Measurements from ENCODE around the gene SYNPO. TPM values are rescaled to one million over a fixed set of nuclear protein-coding genes. Genes with fewer than 3 reads are reported as not detected.

Gene SYNPO
- total RNA-seq, 1 experiment from 2014 or later, result 7.1 TPM

DNA sequence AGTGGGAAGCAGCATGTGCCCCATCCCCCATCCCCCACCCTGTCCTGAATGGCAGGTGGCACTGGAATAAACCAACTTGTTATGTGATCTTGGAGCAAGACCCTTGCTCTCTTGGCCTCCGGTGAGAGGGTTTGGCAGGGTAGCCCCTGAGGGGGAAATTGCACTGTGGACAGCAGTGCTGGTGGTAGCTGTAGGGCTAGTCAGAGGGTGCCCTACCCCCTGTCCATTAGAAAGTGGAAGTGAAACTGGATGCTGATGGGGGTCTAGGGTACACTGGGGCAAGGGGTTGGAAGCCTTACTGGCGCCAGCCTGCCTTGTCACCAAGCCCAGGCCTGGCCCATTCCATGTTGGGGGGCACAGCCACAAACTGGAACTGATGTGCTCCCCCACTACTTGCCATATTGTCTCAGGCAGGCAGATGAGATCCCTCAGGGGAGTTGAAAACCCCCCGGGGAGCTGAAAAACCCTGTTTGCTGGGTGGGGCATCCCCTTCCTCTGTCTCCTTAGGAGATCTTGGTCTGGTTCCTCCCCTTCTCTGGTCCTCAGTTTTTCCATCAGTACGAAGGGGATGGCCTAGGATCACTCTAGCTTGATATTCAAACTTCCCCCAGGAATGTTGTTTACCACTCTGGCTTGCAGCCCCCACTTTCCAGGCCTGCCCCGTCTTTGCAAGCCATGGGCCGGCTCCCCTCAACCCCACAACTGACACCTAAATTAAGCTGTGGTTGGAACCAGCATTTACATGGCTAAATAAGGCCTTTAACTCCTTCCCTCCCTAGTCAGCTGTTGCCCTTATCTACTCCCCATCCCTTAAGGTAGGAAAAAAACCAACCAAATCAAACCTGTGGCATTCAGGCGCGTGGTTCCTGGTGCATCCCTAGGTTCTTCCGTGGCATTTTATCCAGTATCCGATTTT, 14.4 kb upstream of the SYNPO start:
- DNase-seq (ENCODE audit: low spot score), result no peak

DNA sequence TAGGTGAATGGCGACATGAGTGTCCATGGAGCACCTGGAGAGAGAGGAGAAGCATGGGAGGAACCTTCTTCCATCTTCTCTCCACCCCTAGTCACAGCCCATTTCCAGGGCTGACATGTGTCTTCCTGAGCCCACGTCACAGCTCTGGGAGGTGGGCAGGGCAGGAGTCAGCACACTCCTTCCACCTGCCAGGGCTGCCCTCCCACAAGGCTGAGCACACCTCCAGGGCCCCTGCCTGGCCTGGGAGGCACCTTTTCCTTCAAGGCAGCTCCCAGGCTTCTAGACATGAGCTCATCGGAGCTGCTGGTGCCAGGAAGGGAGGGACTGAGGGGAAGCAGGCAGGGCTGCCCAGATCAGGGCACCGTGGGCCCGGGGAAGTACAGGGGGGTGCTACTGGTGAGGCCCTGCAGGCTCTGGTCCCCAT, 13.6 kb upstream of the SYNPO start:
- DNase-seq (ENCODE audit: low spot score), result no peak

- DNase-seq (ENCODE audit: low spot score), result no peak
Measured at GRCh38 chr5:150627731-150628545, 12.5 kb upstream of the SYNPO start.

DNA sequence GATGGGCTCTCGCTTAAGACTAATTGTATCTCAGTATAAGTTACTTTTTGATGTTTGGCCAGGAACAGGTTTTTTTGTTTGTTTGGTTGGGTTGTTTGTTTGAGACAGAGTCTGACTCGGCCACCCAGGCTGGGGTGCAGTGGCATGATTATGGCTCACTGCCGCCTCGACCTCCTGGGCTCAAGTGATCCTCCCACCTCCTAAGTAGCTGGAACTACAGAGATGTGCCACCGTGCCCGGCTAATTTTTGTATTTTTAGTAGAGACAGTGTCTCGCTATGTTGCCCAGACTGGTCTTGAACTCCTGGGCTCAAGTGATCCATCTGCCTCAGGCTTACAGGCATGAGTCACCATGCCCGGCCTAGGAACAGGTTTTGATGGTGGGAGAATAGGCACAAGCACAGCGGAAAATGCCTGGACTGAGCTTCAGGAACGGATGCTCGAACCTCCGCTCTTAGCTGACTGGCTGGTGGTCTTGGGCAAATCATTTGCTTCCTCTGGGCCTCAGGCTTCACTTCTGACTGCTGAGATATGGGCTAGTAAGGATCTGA, 11.4 kb upstream of the SYNPO start:
- no peak for DNase-seq (ENCODE audit: low spot score)

DNA sequence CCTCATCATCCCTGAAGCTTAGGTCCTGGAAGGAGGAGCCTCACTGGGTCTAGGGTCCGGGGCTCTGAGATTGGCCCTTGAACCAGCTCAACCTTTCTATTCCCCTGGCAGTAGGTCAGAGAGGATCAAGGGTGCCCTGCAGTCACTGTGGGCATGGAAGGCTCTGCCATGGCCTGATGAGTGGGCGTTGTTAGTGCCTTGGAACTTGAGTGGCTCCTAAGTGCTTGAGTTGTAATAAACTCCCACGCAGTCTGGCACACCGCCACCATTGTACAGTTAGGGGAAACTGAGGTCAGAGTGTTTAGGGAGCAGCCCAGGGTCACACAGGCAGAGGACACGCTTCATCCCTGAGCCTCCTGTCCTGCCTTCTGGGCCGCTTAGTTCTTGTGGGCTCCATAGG, 10.4 kb upstream of the SYNPO start:
- no peak for DNase-seq (ENCODE audit: low spot score)

- DNase-seq (ENCODE audit: low spot score), result no peak
Measured at GRCh38 chr5:150630461-150631325, 9.8 kb upstream of the SYNPO start.

DNA sequence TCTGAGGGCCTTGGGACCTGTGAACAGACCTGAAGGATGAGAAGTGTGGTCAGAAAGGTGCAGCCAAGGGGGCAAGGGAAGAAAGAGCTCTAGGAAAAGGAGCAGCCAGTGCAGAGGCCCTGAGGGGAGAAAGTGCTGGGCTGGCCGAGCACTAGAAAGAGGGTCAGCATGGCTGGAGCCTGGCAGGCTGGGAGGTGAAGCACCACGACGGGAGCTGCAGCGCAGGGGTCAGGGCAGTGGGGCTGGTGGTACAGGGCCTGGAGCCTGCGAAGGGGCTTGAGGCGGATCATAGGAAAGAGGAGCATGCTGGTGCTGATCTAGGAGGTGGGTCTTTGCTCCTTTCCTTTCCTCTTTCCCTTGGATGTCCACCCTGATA, 9.1 kb upstream of the SYNPO start:
- no peak for DNase-seq (ENCODE audit: low spot score)

DNA sequence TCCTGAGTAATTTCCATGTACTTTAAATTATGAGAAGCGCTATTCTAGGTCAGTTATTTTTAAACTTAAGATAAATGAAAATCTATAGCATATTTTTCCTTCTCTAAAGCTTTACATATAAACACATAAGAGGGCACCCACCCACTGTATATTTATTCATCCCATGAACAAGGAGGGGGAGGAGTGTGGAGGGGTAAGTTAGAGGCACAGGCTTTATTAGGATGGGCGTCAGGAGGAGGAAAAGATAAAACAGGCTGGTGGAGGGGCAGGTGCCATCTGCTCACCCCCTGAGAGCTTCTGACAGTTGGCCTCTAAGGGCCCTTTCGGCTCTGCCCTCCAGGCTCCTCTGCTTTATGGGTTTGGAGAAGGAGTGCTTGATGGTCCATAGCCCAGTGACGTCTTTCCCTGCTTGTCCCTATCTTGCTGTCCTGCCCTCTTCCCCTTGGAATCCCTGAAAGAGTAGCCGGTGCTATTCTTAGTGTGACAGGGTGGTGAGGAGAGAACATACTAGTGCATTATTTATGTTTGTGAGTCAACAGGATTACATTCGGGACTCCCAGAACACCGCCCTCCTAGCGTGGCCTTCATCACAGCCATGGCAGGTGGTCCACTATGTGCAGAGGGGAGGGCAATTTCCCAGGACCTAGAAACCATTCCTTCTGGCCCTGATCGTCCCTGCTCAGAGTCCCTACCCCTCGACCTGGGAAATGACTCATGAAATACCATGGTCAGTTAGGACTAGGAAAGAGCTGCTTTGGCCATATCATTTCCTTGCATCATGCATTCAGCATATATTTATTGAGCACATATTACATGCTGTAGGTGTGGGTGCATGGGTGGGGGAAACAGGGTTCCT, 7.9 kb upstream of the SYNPO start:
- no peak for DNase-seq (ENCODE audit: low spot score)

GRCh38 chr5:150633429-150633828, 7.0 kb upstream of the SYNPO start:
- DNase-seq (ENCODE audit: low spot score), result no peak

DNA sequence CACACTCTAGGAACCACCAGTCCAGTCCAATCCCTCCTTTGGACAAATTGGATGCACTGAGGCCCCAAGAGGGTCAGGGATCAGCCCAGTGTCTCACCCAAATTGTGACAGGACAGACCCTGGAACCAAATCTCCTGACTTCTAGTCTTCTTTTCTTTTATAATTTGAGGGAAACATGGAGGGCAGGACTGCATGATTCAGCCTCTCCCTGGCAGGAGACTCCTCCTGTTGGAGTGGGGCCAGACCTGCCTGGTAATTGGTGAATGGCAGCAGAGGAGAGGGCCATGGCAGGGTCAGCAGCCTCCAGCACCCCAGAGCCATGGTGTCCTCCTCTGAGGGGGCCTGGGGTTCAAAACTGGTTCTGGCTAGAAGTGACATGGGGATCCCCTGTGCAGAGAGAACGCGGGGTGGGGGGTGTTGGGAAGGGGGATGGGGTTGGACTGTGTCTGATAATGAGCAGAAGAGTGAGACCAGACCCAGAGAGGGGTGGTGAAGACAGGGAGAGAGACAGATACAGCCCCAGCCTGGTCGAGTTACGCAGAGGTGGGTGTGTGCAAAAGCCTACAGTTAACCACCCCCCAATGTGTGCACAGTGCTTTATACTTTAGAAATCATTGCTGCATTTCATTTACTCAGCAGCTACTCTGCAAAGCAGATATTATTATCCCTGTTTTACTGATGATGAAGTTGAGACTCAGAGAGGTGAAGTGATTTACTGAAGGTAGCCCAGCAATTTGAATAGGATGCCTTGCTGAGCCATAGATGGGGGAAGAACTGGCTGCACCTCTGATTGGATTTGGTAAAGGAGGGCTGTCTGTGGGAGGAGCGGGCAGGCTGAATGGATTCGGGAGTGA, 3.8 kb upstream of the SYNPO start:
- DNase-seq (ENCODE audit: low spot score), result peak; percentile 86

- DNase-seq (ENCODE audit: low spot score), result peak; percentile 96
Measured at GRCh38 chr5:150637245-150638052, 3.0 kb upstream of the SYNPO start.

- no peak for DNase-seq (ENCODE audit: low spot score)
Measured at GRCh38 chr5:150638053-150638444, 2.4 kb upstream of the SYNPO start.

GRCh38 chr5:150638488-150639376, 1.7 kb upstream of the SYNPO start:
- DNase-seq (ENCODE audit: low spot score), result no peak

DNA sequence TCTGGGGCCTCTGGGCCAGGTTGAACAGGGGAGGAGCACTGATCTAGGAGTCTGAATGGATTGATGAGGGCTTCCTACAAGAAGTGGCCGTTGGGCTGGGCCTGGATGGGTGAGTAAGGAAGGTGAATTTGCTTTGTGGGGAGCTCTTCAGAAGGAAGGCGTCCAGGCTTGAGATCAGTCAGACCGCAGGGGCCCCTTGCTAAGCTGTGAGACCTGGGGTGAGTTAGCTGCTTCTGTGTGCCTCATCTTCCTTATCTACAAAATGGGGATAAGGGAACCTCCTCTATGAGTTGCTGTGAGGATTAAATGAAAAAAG, 1.1 kb upstream of the SYNPO start:
- no peak for DNase-seq (ENCODE audit: low spot score)

DNA sequence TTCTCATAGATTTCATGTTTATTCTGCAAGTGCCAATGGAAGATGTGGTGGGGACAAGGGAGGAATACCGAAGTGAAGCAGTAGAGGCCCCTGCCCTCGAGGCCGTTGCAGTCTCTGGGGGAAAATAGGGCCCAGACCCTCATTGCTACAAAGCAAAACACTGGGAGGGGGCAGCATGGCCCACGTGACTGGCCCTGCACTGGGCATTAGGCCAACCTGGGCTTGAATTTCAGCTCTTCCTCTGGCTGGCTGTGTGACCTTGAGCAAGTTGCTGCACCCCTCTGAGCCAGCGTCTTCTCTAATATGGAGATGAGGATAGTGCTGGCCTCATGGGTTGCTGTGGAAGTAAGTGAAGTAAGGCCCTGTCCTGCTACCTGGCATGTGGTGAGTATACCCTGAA, 709 bp upstream of the SYNPO start:
- no peak for DNase-seq (ENCODE audit: low spot score)

GRCh38 chr5:150641006-150641570, 628 bp downstream of the SYNPO start:
- DNase-seq (ENCODE audit: low spot score), result peak; percentile 57

DNA sequence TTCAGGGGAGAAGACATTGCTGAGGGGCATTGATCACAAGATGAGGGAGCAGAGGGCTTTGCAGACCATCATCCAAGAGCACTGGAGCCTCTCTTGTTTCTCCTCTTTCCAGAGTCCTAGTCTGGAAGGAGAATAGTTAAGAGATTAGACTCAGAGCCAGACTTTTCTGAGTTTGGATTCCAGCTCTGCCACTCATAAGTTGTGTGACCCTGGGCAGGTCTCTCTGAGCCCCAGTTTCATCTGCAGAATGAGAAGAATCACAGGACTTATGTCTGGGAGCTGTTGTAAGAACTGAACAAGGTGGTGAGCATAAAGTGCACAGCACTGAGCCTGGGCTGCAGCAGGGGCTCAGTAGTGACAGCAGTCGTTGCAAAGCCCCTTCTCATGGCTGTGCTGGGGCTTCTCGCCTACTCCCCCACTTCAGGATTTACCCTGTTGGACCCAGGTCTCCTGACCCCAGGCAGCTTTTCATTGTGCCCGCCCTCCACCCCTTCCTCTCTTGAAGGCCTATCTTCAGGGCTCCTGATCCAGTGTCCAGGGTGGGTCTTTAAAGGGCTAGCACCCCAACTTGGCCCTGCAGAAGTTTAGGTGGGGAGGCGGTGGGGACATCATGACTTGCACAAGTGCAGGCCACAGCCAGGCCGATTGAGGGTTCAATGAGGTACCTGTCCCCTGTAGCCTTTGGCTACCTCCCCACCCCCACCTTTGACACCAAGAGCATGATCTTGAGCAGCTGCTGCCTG, 1.5 kb downstream of the SYNPO start:
- no peak for DNase-seq (ENCODE audit: low spot score)

Data from H4 (cell line).